ENCODE data around the gene WDR81. TPM values are rescaled to one million over a fixed set of nuclear protein-coding genes. Genes with fewer than 3 reads are reported as not detected.

Gene WDR81
- total and polyA plus RNA-seq, 2 donors (not counting 3 experiments of a cell fraction or from before 2014, with no cell fraction given) = 10.4 to 17.3 TPM

DNA sequence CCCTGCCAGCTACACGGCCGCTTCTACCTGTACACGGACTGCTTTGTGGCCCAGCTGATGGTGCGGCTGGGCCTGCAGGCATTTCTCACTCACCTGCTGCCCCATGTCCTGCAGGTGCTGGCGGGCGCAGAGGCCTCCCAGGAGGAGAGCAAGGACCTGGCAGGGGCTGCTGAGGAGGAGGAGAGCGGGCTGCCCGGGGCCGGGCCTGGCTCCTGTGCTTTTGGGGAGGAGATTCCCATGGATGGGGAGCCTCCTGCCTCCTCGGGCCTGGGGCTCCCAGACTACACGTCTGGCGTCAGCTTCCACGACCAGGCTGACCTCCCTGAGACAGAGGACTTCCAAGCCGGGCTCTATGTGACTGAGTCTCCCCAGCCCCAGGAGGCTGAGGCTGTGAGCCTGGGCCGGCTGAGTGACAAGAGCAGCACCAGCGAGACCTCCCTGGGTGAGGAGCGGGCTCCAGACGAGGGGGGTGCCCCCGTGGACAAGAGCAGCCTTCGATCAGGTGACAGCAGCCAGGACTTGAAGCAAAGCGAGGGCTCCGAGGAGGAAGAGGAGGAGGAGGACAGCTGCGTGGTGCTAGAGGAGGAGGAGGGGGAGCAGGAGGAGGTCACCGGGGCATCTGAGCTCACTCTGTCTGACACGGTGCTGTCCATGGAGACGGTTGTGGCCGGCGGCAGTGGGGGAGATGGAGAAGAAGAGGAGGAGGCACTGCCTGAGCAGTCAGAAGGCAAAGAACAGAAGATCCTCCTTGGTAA, 3.5 kb downstream of the WDR81 start:
- Histone ChIP-seq H3K4me3 (replicated peaks in 1 of 3; ENCODE audit: insufficient read depth in 1 of 3, low read depth in 1 of 3, low read length in 3 of 3) (no peak overlapping the region), H3K27ac (ENCODE audit: insufficient read depth, low read depth, low read length) (no peak overlapping the region), H3K9me1 (replicated peaks; ENCODE audit: control insufficient read depth, extremely low read depth, insufficient read depth, low read length) (no peaks in the 10 kb centered on the region), H3K79me2 (ENCODE audit: control insufficient read depth, insufficient read depth, low read length) (peaks cover 2% of the 10 kb centered on the region), H3K9ac (replicated peaks; ENCODE audit: extremely low read depth, insufficient read depth, low read length) (no peak overlapping the region), H3K4me2 (ENCODE audit: insufficient read depth, low read length) (no peak overlapping the region), H3K36me3 (ENCODE audit: control insufficient read depth in 2 of 2, extremely low read depth in 1 of 2, insufficient read depth in 2 of 2, low read length in 2 of 2) (peaks cover 0 to 3% of the 10 kb centered on the region in 2 experiments), H3K9me3 (replicated peaks; ENCODE audit: control insufficient read depth, insufficient read depth, low read length) (no peaks in the 10 kb centered on the region), H4K20me1 (replicated peaks; ENCODE audit: control insufficient read depth, extremely low read depth, insufficient read depth, low read length) (no peaks in the 10 kb centered on the region), H2AFZ (ENCODE audit: low read depth, low read length) (no peak overlapping the region), H3K4me1 (ENCODE audit: control insufficient read depth, extremely low read depth, insufficient read depth, low read length) (peaks cover 7% of the 10 kb centered on the region), H3K27me3 (ENCODE audit: control insufficient read depth in 2 of 2, insufficient read depth in 2 of 2, low read length in 2 of 2) (no peaks in the 10 kb centered on the region)
- dilution Hi-C loops (cut with MboI; ENCODE audit: extremely low pct_ligation_motif_present, low sequenced_read_pairs) = no loop called here
- no TSS peak for BruUV-seq (replicated peaks)
- intact Hi-C loops (cut with micrococcal nuclease) = no loop called here
- TF ChIP-seq EZH2 (IDR thresholded peaks at IDR 0.05; ENCODE audit: borderline replicate concordance, low read depth, low read length, severe bottlenecking) (no peak), POLR2AphosphoS5 (IDR thresholded peaks at IDR 0.05; ENCODE audit: insufficient read depth, low read depth, low read length) (no peak), FOS (IDR thresholded peaks at IDR 0.05; ENCODE audit: borderline replicate concordance, insufficient read depth, low read length) (no peak), POLR2A (IDR thresholded peaks at IDR 0.05; ENCODE audit: low read depth, low read length) (no peak), MYC (IDR thresholded peaks at IDR 0.05; ENCODE audit: low read depth, low read length) (no peak), GATA2 (IDR thresholded peaks at IDR 0.05; ENCODE audit: insufficient read depth, insufficient read length, low read depth, low read length) (no peak), JUN (IDR thresholded peaks at IDR 0.05; ENCODE audit: borderline replicate concordance, insufficient read depth, insufficient read length, low read depth) (no peak)
- TF ChIP-seq, protein P1, sequence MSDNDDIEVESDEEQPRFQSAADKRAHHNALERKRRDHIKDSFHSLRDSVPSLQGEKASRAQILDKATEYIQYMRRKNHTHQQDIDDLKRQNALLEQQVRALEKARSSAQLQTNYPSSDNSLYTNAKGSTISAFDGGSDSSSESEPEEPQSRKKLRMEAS (IDR thresholded peaks at IDR 0.05; ENCODE audit: insufficient read depth, insufficient read length) = no peak
- TF ChIP-seq, protein P2, sequence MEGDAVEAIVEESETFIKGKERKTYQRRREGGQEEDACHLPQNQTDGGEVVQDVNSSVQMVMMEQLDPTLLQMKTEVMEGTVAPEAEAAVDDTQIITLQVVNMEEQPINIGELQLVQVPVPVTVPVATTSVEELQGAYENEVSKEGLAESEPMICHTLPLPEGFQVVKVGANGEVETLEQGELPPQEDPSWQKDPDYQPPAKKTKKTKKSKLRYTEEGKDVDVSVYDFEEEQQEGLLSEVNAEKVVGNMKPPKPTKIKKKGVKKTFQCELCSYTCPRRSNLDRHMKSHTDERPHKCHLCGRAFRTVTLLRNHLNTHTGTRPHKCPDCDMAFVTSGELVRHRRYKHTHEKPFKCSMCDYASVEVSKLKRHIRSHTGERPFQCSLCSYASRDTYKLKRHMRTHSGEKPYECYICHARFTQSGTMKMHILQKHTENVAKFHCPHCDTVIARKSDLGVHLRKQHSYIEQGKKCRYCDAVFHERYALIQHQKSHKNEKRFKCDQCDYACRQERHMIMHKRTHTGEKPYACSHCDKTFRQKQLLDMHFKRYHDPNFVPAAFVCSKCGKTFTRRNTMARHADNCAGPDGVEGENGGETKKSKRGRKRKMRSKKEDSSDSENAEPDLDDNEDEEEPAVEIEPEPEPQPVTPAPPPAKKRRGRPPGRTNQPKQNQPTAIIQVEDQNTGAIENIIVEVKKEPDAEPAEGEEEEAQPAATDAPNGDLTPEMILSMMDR (IDR thresholded peaks at IDR 0.05; ENCODE audit: extremely low read depth in 1 of 2, insufficient read depth in 1 of 2, low read depth in 1 of 2, low read length in 2 of 2) = no peak
- no peak for FAIRE-seq
- ChIA-PET POLR2A (interaction anchor here (1.5 kb wide), 1 partner anchor 11 kb away, joined by 4 read pairs; no protein-coding TSS in a partner anchor), CTCF (interaction anchor here (1.0 to 12.8 kb wide), 5 partner anchors 11 to 59 kb away, joined by 3 to 262 read pairs (median 3); no protein-coding TSS in a partner anchor)
- no peak for DNase-seq (ENCODE audit: low read depth, low spot score)

All from endothelial cell of umbilical vein (primary cell).